ENCODE measurements around the gene THSD4.

DNA sequence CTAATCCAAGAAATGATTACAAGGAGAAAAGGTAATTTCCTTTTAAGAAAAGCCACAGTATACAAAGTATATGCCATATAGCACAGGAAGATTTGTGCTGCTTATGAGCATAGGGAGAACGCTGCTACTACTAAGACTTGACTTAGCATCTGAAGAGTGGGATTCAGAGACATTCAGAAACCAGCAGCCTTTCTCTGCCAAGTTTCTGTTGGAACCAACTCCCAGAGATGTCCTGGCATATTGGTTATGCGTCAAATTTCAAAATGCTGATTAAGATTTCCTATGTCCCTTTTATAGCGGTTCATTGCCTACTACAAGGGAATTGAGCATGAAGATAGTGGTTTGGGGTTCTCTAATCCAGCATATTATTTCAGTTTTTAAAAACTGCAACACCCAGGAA is 700.0 kb downstream of the THSD4 start:
- TF ChIP-seq, protein P1, sequence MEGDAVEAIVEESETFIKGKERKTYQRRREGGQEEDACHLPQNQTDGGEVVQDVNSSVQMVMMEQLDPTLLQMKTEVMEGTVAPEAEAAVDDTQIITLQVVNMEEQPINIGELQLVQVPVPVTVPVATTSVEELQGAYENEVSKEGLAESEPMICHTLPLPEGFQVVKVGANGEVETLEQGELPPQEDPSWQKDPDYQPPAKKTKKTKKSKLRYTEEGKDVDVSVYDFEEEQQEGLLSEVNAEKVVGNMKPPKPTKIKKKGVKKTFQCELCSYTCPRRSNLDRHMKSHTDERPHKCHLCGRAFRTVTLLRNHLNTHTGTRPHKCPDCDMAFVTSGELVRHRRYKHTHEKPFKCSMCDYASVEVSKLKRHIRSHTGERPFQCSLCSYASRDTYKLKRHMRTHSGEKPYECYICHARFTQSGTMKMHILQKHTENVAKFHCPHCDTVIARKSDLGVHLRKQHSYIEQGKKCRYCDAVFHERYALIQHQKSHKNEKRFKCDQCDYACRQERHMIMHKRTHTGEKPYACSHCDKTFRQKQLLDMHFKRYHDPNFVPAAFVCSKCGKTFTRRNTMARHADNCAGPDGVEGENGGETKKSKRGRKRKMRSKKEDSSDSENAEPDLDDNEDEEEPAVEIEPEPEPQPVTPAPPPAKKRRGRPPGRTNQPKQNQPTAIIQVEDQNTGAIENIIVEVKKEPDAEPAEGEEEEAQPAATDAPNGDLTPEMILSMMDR (IDR thresholded peaks at IDR 0.05) = no peak
- TF ChIP-seq HDAC2 (IDR thresholded peaks at IDR 0.05) (no peak), POLR2A (IDR thresholded peaks at IDR 0.05; ENCODE audit: low read length) (no peak), CHD4 (IDR thresholded peaks at IDR 0.05; ENCODE audit: borderline replicate concordance) (no peak), MAZ (IDR thresholded peaks at IDR 0.05; ENCODE audit: borderline replicate concordance, low read depth, low read length) (no peak), MAFK (IDR thresholded peaks at IDR 0.05; ENCODE audit: partially characterized antibody) (no peak), SMC3 (IDR thresholded peaks at IDR 0.05) (no peak), EP300 (IDR thresholded peaks at IDR 0.05) (no peak), RAD21 (conservative IDR thresholded peaks at IDR 0.05 in 1 of 2, IDR thresholded peaks at IDR 0.05 in 1 of 2) (no peak)
- TF ChIP-seq, protein P2, sequence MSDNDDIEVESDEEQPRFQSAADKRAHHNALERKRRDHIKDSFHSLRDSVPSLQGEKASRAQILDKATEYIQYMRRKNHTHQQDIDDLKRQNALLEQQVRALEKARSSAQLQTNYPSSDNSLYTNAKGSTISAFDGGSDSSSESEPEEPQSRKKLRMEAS (IDR thresholded peaks at IDR 0.05) = no peak

Data from A549 (cell line).